Mesothelial cell of epicardium (in vitro differentiated cells): ENCODE data around the gene PLPPR3. TPM values are rescaled to one million over a fixed set of nuclear protein-coding genes. Genes with fewer than 3 reads are reported as not detected.
"Not testable (repeated sequence)": the region's sequence is repeated elsewhere in the genome, so short reads cannot be mapped to it uniquely, and the experiment has no call there.

ENCODE experiments used
- DNase-seq, 2 experiments: peaks; one replicate each; pipeline ENCODE4 v3.0.0; 2021; ENCODE audit warnings: low spot score in 2 of 2; ENCODE audit not compliant: unreplicated experiment in 2 of 2
- H3K27ac Mint-ChIP-seq: 2 replicates; pipeline ENCODE4 v1.8.0; 2021; ENCODE audit warnings: mixed read lengths
- H3K27me3 Mint-ChIP-seq: 2 replicates; pipeline ENCODE4 v1.8.0; 2021; ENCODE audit warnings: low read depth, mixed read lengths
- H3K36me3 Mint-ChIP-seq: 2 replicates; pipeline ENCODE4 v1.8.0; 2021; ENCODE audit warnings: mixed read lengths
- H3K4me1 Mint-ChIP-seq: 2 replicates; pipeline ENCODE4 v1.8.0; 2021; ENCODE audit warnings: mixed read lengths
- H3K4me3 Mint-ChIP-seq: 2 replicates; pipeline ENCODE4 v1.8.0; 2021; ENCODE audit warnings: mild to moderate bottlenecking, moderate library complexity, mixed read lengths
- H3K9me3 Mint-ChIP-seq: 2 replicates; pipeline ENCODE4 v1.8.0; 2021; ENCODE audit warnings: mixed read lengths
- CTCF ChIP-seq: fragments of 200-600 bp; sonication (generic); IDR thresholded peaks from one replicate; pipeline ENCODE4 v1.5.0; 2021; ENCODE audit warnings: antibody characterized with exemption; ENCODE audit not compliant: unreplicated experiment
- total RNA-seq: library from RNA; stranded (reverse); gene quantifications from 3 replicates; pipeline ENCODE4 v1.2.1, GENCODE V29; 2021

PLPPR3 gene
- total RNA-seq, 1 donor from 2014 or later, result 152 TPM

DNA sequence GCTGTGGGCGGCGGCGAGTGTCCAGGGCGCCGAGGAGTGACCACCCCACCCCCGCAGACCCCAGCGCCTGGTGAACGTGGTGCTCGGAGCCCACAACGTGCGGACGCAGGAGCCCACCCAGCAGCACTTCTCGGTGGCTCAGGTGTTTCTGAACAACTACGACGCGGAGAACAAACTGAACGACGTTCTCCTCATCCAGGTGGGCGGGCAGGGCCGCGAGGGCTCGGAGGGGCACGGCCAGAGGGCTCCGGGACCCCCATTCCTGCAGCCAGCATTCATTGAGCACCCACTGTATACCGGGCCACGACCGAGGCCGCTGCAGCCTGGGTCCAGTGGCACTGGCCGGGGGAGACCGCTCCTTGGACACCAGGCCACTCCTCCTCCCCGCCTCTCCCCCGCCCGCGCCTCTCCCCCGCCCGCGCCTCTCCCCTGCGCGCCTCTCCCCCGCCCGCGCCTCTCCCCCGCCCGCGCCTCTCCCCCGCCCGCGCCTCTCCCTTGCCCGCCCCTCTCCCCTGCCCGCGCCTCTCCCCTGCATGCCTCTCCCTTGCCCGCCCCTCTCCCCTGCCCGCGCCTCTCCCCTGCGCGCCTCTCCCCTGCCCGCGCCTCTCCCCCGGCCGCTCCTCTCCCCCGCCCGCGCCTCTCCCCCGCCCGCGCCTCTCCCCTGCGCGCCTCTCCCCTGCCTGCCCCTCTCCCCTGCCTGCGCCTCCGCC lies 22.2 kb upstream of the PLPPR3 start:
- peak overlapping the region; percentile 15 for H3K4me3 Mint-ChIP-seq
- H3K9me3 Mint-ChIP-seq, result no peaks in the 10 kb centered on the region
- no peak overlapping the region for H3K27ac Mint-ChIP-seq
- peaks cover 32% of the 10 kb centered on the region for H3K27me3 Mint-ChIP-seq
- DNase-seq, result no peak
- peaks cover 10% of the 10 kb centered on the region for H3K4me1 Mint-ChIP-seq
- no peaks in the 10 kb centered on the region for H3K36me3 Mint-ChIP-seq
- TF ChIP-seq CTCF, result no peak

DNA sequence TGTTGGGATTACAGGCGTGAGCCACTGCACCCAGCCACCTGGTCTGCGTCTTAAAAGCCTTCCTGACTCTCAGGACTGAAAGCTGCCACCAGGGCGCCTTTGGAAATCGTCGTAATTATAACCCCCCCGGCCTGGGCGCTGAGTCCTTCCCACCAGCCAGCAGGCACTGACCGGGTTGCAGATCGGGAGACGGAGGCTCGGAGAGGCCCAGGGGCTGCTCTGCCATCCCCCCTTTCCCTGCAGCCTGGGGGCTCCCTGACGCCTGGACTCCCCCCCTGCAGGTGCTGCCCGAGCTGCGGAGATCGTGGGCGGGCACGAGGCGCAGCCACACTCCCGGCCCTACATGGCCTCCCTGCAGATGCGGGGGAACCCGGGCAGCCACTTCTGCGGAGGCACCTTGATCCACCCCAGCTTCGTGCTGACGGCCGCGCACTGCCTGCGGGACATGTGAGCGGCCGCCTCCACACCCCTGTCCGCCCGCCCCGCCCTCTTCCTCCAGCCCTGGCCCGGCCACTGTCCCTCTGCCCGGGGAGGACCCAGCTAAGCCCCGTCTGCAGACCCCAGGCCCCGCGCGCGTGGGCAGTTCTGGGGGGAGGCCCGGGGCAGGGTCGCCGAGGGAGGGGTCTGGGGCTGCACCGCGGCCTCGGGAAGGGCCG lies 21.6 kb upstream of the PLPPR3 start:
- no peaks in the 10 kb centered on the region for H3K36me3 Mint-ChIP-seq
- no peak for TF ChIP-seq CTCF
- H3K4me3 Mint-ChIP-seq, result no peak overlapping the region
- H3K27me3 Mint-ChIP-seq, result peaks cover 32% of the 10 kb centered on the region
- H3K9me3 Mint-ChIP-seq, result no peaks in the 10 kb centered on the region
- DNase-seq, result no peak
- peaks cover 10% of the 10 kb centered on the region for H3K4me1 Mint-ChIP-seq
- H3K27ac Mint-ChIP-seq, result no peak overlapping the region

- H3K4me1 Mint-ChIP-seq, result peaks cover 10% of the 10 kb centered on the region
- not testable (repeated sequence) for H3K36me3 Mint-ChIP-seq, H3K27ac Mint-ChIP-seq, DNase-seq, H3K9me3 Mint-ChIP-seq, H3K4me3 Mint-ChIP-seq
- H3K27me3 Mint-ChIP-seq, result peaks cover 32% of the 10 kb centered on the region
Observed at GRCh38 chr19:842802-843179, 21.0 kb upstream of the PLPPR3 start.

GRCh38 chr19:840519-841206 lies 18.9 kb upstream of the PLPPR3 start, which contains the start of gene PRTN3:
Gene PRTN3 (plus strand): TSS chr19:840999. CDS start chr19:841009, 10 bp downstream.
- no peak within 1 kb of the TSS for H3K4me3 Mint-ChIP-seq
- no peak within 1 kb of the TSS for H3K27ac Mint-ChIP-seq
- no peak for TF ChIP-seq CTCF
- H3K27me3 Mint-ChIP-seq, result peaks cover 29% of the 10 kb centered on the region
- no peaks in the 10 kb centered on the region for H3K9me3 Mint-ChIP-seq
- H3K4me1 Mint-ChIP-seq, result peaks cover 4% of the 10 kb centered on the region
- no peaks in the 10 kb centered on the region for H3K36me3 Mint-ChIP-seq
- no peak for DNase-seq

DNA sequence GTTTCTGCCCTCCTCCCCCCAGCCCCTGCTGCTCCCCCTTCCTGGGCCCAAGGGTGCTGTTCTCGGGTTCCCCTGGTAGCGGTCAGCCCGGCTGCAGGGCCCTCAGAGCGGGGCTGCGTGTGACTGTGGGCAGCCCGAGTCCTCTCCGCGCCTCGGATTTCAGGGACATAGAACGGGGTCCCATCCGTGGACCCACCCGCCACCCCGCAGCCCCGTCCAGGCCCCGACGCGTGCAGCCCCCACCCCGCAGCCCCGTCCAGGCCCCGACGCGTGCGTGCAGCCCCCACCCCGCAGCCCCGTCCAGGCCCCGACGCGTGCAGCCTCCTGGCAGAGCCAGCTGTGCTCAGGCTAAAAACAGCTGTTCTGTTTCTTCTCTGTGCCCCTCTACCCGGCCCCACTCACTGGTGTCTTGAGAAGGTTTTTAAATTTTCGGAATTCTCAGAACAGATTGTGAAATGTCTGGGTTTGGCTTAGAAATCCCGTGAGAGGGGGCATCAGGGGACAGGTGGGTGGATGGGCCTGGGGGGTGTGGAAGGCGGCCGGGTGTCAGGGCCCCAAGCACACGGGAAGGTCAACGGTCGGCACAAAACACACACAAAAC lies 13.6 kb upstream of the PLPPR3 start:
- Mint-ChIP-seq H3K27me3 (no peaks in the 10 kb centered on the region), H3K9me3 (no peaks in the 10 kb centered on the region), H3K4me3 (no peak overlapping the region), H3K27ac (no peak overlapping the region), H3K36me3 (no peaks in the 10 kb centered on the region), H3K4me1 (no peaks in the 10 kb centered on the region)
- no peak for TF ChIP-seq CTCF
- no peak for DNase-seq

GRCh38 chr19:834216-834615 lies 12.5 kb upstream of the PLPPR3 start:
- no peaks in the 10 kb centered on the region for H3K4me1 Mint-ChIP-seq
- H3K27ac Mint-ChIP-seq, result no peak overlapping the region
- H3K27me3 Mint-ChIP-seq, result no peaks in the 10 kb centered on the region
- H3K4me3 Mint-ChIP-seq, result no peak overlapping the region
- DNase-seq, result no peak
- H3K9me3 Mint-ChIP-seq, result no peaks in the 10 kb centered on the region
- no peak for TF ChIP-seq CTCF
- H3K36me3 Mint-ChIP-seq, result no peaks in the 10 kb centered on the region
